Measurements from ENCODE around the gene SNX30. TPM values are rescaled to one million over a fixed set of nuclear protein-coding genes. Genes with fewer than 3 reads are reported as not detected.

The SNX30 gene
- total RNA-seq, 1 experiment from 2014 or later = 10.2 TPM

GRCh38 chr9:112914524-112914923, 164.0 kb downstream of the SNX30 start:
- Histone ChIP-seq H3K27ac (no peak overlapping the region), H3K4me3 (no peak overlapping the region), H3K27me3 (replicated peaks) (no peaks in the 10 kb centered on the region; the same call in 1 of the 2 replicates), H3K9me3 (replicated peaks) (no peaks in the 10 kb centered on the region), H3K36me3 (no peaks in the 10 kb centered on the region), H3K4me1 (replicated peaks) (no peaks in the 10 kb centered on the region)
- no peak for DNase-seq (ENCODE audit: low read depth in 1 of 2, low spot score in 2 of 2)

GRCh38 chr9:112917047-112917986, 166.8 kb downstream of the SNX30 start:
- H3K4me3 ChIP-seq = no peak overlapping the region
- no peak for DNase-seq (ENCODE audit: low read depth in 1 of 2, low spot score in 2 of 2)
- no peak overlapping the region for H3K27ac ChIP-seq

GRCh38 chr9:112917987-112918362, 167.4 kb downstream of the SNX30 start:
- no peaks in the 10 kb centered on the region for H3K4me1 ChIP-seq (replicated peaks)
- DNase-seq (ENCODE audit: low read depth in 1 of 2, low spot score in 2 of 2) = no peak
- H3K36me3 ChIP-seq = no peaks in the 10 kb centered on the region
- H3K27ac ChIP-seq = no peak overlapping the region
- H3K4me3 ChIP-seq = no peak overlapping the region
- H3K9me3 ChIP-seq (replicated peaks) = no peaks in the 10 kb centered on the region
- H3K27me3 ChIP-seq (replicated peaks) = no peaks in the 10 kb centered on the region; the same call in 1 of the 2 replicates

More at GRCh38 chr9:112917047-112917986, 166.8 kb downstream of the SNX30 start:
- no peaks in the 10 kb centered on the region for H3K36me3 ChIP-seq
- H3K9me3 ChIP-seq (replicated peaks) = no peaks in the 10 kb centered on the region
- no peaks in the 10 kb centered on the region; the same call in 1 of the 2 replicates for H3K27me3 ChIP-seq (replicated peaks)
- H3K4me1 ChIP-seq (replicated peaks) = no peaks in the 10 kb centered on the region

GRCh38 chr9:112921549-112921948, 171.0 kb downstream of the SNX30 start:
- Histone ChIP-seq H3K27ac (no peak overlapping the region), H3K27me3 (replicated peaks) (peaks cover 3% of the 10 kb centered on the region; the same call in 1 of the 2 replicates), H3K36me3 (no peaks in the 10 kb centered on the region), H3K9me3 (replicated peaks) (no peaks in the 10 kb centered on the region), H3K4me1 (replicated peaks) (no peaks in the 10 kb centered on the region), H3K4me3 (no peak overlapping the region)
- DNase-seq (ENCODE audit: low read depth in 1 of 2, low spot score in 2 of 2) = no peak

Other genes with a start within 250 kb of the SNX30 start
- gene INIP, start 32.6 kb upstream of the SNX30 start, total RNA-seq (2014; rRNA removed; shearing (Covaris generic)) = 31.5 and 73.3 TPM in 2 replicates
- not detected in 2 replicates for gene SLC46A2, start 140.1 kb downstream of the SNX30 start, total RNA-seq (2014; rRNA removed; shearing (Covaris generic))